ELF-1 (cell line): ENCODE results near the gene DENND1B.
A peak's percentile ranks its signal among the peaks of the same experiment; 100 is the strongest.

Experiments used
- DNase-seq: peaks from one replicate; pipeline ENCODE4 v3.0.0-alpha.2; 2016; ENCODE audit warnings: low read depth, low spot score

The DENND1B gene

DNA sequence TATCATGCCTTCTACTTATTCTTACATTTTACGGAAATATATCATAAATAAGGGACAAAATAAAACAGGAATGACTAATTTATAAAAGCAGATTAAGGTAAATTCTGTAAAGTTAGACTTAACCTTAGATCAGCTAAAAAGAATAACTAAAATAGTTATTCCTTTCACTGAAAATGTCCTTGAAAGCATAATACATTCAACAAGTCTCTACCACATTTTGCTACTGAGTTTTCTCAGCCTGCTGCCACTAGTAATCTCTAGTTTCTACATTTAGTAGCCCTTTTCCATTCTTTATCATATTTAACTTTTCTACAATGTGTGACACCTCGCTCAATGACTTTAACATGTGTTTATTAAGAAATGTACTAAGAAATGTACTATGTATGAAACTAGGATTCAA, 89.0 kb downstream of the DENND1B start:
- no peak for DNase-seq

DNA sequence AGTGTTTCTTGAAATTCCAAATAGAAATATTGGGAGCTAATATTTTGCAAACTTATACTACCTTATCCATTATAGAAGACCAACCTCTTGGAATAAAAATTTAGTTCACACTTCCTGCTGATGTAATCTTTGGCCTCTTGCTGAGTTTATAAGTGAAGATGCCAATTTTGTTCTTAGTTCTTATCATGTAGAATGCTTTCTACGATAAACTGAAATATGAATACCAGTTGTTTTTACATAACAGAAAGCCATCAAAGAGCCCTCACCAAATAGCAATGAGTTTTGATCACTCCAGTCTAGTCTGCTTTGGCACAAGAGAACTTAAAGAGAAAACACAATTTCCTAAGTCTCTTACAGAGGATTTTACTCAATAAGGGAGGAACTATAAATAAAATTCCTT, 89.5 kb downstream of the DENND1B start:
- DNase-seq = no peak

GRCh38 chr1:197683895-197684553, 91.3 kb downstream of the DENND1B start:
- no peak for DNase-seq

GRCh38 chr1:197683280-197683679, 92.0 kb downstream of the DENND1B start:
- DNase-seq = no peak

- no peak for DNase-seq
Measured at GRCh38 chr1:197680311-197680710, 95.0 kb downstream of the DENND1B start.

DNA sequence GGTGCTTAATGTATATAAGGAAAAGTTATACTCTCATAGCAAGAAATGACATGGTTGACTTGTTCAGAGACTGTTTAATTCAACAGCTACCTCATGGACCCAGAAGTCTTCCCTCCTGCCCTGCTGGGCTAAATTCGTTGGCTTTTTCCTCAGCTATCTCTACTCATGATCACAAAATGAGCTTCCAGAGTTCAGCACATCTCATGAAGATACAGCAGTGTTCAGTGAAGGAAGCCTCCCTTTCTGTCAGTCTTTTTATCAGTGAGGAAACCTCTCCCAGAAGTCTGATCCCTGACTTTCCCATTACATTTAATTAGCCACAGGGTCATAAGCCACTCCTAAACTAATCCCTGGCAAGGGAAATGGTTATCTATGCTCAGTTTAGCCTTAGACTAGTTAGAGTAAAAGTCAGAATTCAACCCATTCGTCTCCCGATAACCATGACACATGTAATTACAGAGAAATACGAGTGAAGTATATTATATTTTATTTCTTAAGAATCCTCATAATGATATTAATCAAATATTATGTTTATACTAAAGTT, 97.5 kb downstream of the DENND1B start:
- DNase-seq = no peak

DNA sequence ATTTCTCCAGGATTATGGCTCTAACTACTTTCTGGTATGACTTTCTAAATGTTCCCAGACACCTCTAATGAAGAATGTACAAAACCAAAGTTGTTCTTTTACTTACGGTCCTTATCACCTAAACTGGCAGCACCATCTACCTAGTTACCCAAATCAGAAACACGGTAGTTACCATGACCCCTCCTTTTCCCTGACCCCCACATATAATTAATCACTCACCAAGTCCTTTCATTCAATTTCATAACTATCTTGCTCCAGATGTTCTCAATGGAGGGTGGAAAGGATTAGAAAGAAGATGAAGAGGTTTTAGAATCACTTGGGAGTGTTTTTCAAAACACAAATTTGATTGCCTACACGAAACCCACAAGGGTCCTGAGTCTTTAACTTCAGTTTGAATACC, 98.0 kb downstream of the DENND1B start:
- no peak for DNase-seq

- DNase-seq = peak; percentile 32
Measured at GRCh38 chr1:197675583-197676208, 99.6 kb downstream of the DENND1B start.

DNA sequence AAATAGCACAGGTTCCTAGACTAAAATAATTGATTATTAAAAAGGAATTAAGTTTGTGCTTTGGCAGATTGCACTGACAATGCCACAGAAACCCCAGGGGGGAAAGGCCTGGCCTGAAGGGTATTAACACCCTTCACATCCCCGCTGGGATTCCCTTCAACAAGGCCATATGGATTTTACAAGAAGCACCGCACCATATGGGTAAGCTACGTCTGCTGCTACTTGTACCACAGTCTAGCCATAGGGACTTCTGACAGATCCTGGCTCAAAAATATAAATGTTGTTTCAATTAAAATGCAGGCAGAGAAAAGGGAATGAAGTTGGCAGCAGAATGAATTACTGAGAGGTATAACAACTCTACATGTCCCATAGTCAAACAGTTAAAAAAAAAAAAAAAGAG, 101.0 kb downstream of the DENND1B start:
- peak; percentile 40 for DNase-seq

- no peak for DNase-seq
Measured at GRCh38 chr1:197673292-197673691, 102.0 kb downstream of the DENND1B start.

DNA sequence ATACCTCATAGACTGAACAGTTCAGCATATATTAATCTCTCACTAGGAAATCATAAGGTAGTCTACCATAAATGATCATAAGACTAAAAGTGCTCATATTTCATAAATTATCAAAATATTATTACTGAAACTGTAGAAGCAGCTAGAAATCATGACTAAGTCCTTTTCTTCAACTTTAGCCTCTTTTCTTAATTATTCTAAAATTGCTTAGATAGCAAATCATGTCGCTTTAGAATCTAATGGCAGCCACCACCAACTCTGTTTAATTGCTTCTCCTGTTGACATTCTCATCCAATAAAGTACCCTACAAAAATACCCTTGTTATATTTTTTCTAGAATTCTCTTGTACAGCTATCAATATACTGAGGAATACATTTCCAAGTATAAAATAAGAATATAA, 102.9 kb downstream of the DENND1B start:
- no peak for DNase-seq

DNA sequence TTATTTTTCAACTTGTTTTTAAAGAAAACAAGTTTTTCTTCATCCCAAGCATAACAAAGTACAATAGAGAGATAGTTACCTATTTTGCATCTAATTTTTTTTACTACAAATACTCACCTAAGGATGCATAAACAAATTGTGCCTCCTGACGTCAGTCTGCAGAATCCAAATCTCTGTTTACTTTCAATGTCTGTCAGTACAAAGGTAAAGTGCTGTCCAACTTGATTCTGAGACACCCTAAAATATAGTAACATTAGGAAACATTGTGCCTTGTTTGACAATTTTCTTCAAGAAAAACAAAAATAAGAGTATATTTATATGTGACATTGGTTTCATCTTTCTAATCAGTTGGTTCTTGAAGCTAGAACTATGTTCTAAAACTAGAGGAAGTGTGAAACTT, 103.4 kb downstream of the DENND1B start:
- DNase-seq = no peak

GRCh38 chr1:197671140-197671539, 104.1 kb downstream of the DENND1B start:
- DNase-seq = no peak

GRCh38 chr1:197666769-197667285, 108.5 kb downstream of the DENND1B start:
- DNase-seq = no peak

- no peak for DNase-seq
Measured at GRCh38 chr1:197664391-197664790, 110.9 kb downstream of the DENND1B start.

- DNase-seq = peak; percentile 33
Measured at GRCh38 chr1:197663162-197663953, 111.9 kb downstream of the DENND1B start.

- no peak for DNase-seq
Measured at GRCh38 chr1:197660389-197660788, 114.9 kb downstream of the DENND1B start.

DNA sequence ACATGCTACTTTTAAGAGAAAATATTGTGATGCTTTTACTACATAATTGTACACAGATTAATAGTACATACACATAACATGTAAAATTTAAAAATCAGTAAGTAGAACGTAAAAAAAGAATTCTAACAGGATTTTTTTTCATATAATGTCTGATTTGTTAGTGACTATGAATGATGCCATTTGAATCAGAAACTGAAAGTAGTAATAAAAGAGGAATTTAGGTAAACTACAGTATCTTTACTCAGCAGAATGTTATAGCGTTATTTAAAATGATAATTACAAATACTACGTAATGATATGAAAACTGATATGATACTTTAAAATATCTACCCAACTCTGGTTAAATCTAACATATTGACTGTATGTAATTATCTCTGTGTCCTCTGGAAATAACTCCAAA, 116.1 kb downstream of the DENND1B start:
- no peak for DNase-seq

DNA sequence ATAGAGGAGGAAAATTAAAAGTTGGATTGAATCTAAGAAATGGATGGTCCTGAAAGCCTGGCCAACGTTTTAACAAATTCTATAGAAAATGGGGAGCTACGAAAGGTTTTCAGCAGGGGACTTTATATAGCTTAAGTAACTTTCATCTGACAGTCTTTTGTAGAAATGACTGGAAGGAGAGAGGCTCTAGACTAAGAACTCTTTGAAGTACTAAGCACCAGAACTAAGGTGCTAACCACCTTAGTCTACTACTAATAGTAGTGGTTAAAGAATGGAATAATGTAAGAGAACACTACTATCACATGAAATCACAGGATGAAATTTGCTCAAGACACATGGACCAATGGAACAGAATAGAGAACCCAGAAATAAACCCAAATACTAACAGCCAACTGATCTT, 126.1 kb downstream of the DENND1B start:
- DNase-seq = no peak

DNA sequence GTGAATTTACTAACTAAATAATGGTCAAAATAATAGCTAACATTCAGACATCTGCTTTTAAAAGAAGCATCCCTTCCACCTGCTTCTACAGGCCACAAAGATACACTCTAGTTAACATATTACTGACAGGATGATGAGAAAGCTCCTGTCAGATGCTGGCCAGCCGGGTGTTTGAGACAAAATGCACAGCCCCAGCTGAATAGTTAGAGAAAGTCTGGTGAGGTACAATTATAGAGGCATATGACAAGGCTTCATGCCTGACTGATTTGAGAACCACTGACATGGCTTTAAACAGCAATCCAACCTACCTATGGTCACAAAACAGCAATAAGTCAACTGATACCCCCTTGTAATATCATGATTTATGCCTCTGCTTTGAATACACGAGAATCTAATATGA, 137.0 kb downstream of the DENND1B start:
- DNase-seq = no peak

DNA sequence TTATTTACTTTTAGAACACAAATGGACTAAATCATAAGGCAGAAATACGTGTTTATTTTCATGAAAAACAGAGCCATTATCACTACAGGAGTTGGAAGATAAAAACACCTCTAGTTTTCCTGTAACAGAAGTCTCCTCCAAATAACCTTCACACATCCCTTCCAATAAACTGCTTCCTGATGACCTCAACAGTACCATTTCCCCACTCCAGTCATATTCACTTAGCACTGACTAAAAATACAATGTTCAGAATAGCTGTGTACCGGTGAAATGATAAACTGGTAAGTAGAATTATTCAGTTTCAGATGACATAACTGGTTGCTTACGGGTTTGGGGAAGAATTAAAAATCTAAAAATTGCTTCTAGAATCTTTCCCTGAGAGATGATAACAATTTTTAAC, 137.9 kb downstream of the DENND1B start:
- DNase-seq = no peak

- DNase-seq = no peak
Measured at GRCh38 chr1:197633447-197634078, 141.7 kb downstream of the DENND1B start.
